Endothelial cell of umbilical vein (primary cell): ENCODE measurements around the gene ODAM. TPM values are rescaled to one million over a fixed set of nuclear protein-coding genes. Genes with fewer than 3 reads are reported as not detected.

Experiments used
- BruUV-seq: library from RNA; stranded (reverse); fragments of 400-500 nt; replicated peaks from 2 replicates; lab custom pipeline; 2021; lab: Mats Ljungman, UMichigan
- CTCF ChIA-PET: fragments of 300-600, 350-600 bp; sonication (Branson Sonifier 250); formaldehyde crosslinking; loops from one replicate; lab custom pipeline; 2021; ENCODE audit warnings: antibody characterized with exemption, inconsistent platforms; lab: Charles Lee
- POLR2A ChIA-PET: fragments of 300-600, 350-600 bp; sonication (Branson Sonifier 250); formaldehyde crosslinking; loops from one replicate; lab custom pipeline; 2021; ENCODE audit warnings: antibody characterized with exemption, inconsistent platforms; lab: Charles Lee
- DNase-seq: peaks from one replicate; pipeline ENCODE4 v3.0.0-alpha.2; 2011; ENCODE audit warnings: low read depth, low spot score
- FAIRE-seq: peaks from 2 replicates; lab custom pipeline; 2011; peaks lifted over from hg19 to GRCh38; lab: Jason Lieb, UNC
- H2AFZ ChIP-seq: 2 replicates; pipeline ENCODE4 v1.6.0; 2012; ENCODE audit warnings: low read depth, low read length, control low read depth, inconsistent platforms
- H3K27ac ChIP-seq: 2 replicates; pipeline ENCODE4 v1.5.1; 2011; ENCODE audit warnings: low read depth, mild to moderate bottlenecking, control low read depth, low read length, moderate library complexity; ENCODE audit not compliant: insufficient read depth
- H3K27me3 ChIP-seq, 2 experiments: 2 replicates each; pipeline versions ENCODE4 v1.6.0 to v1.6.1; 2011; ENCODE audit warnings: low read length in 2 of 2, mixed read lengths in 1 of 2; ENCODE audit not compliant: control insufficient read depth in 2 of 2, insufficient read depth in 2 of 2
- H3K36me3 ChIP-seq, 2 experiments: 2 replicates in 1 of 2; 3 replicates in 1 of 2; pipeline ENCODE4 v1.5.1; 2011; ENCODE audit warnings: low read length in 2 of 2, mild to moderate bottlenecking in 1 of 2, moderate library complexity in 1 of 2; ENCODE audit not compliant: control insufficient read depth in 2 of 2, insufficient read depth in 2 of 2; ENCODE audit errors: extremely low read depth in 1 of 2
- H3K4me1 ChIP-seq: 3 replicates; pipeline ENCODE4 v1.5.1; 2011; ENCODE audit warnings: mild to moderate bottlenecking, low read length; ENCODE audit not compliant: control insufficient read depth, insufficient read depth; ENCODE audit errors: extremely low read depth
- H3K4me2 ChIP-seq: 2 replicates; pipeline ENCODE4 v1.6.1; 2011; ENCODE audit warnings: low read length, control low read depth, mixed read lengths; ENCODE audit not compliant: insufficient read depth
- H3K4me3 ChIP-seq, 3 experiments: fragments of 200-600 bp in 1 of 3; sonication (generic), shearing (Covaris generic) in 1 of 3; replicated peaks in 1 of 3; 2 replicates each; pipeline ENCODE4 v1.5.1; 2011 to 2016; ENCODE audit warnings: control low read depth in 3 of 3, low read length in 3 of 3, mild to moderate bottlenecking in 2 of 3, inconsistent platforms in 1 of 3, low read depth in 1 of 3, moderate library complexity in 1 of 3; ENCODE audit not compliant: insufficient read depth in 1 of 3
- H3K79me2 ChIP-seq: 2 replicates; pipeline ENCODE4 v1.6.0; 2012; ENCODE audit warnings: low read length, inconsistent platforms; ENCODE audit not compliant: control insufficient read depth, insufficient read depth
- H3K9ac ChIP-seq: replicated peaks from 2 replicates; pipeline ENCODE3; 2011; ENCODE audit warnings: low read length, control low read depth; ENCODE audit not compliant: insufficient read depth; ENCODE audit errors: extremely low read depth
- H3K9me1 ChIP-seq: replicated peaks from 3 replicates; pipeline ENCODE4 v1.6.0; 2011; ENCODE audit warnings: mild to moderate bottlenecking, low read length; ENCODE audit not compliant: control insufficient read depth, insufficient read depth; ENCODE audit errors: extremely low read depth
- H3K9me3 ChIP-seq: replicated peaks from 2 replicates; pipeline ENCODE4 v1.5.1; 2012; ENCODE audit warnings: low read length, inconsistent platforms; ENCODE audit not compliant: control insufficient read depth, insufficient read depth
- H4K20me1 ChIP-seq: replicated peaks from 2 replicates; pipeline ENCODE3; 2011; ENCODE audit warnings: mild to moderate bottlenecking, low read length; ENCODE audit not compliant: control insufficient read depth, insufficient read depth; ENCODE audit errors: extremely low read depth
- EZH2 ChIP-seq: IDR thresholded peaks from 2 replicates; pipeline ENCODE4 v1.6.1; 2012; ENCODE audit warnings: borderline replicate concordance, low read depth, mild to moderate bottlenecking, moderate library complexity, low read length, inconsistent platforms; ENCODE audit not compliant: severe bottlenecking
- GATA2 ChIP-seq: IDR thresholded peaks from 2 replicates; pipeline ENCODE4 v1.7.0; 2011; ENCODE audit warnings: low read depth, mild to moderate bottlenecking, moderate library complexity, mixed read lengths, low read length; ENCODE audit not compliant: insufficient read length, insufficient read depth
- JUN ChIP-seq: IDR thresholded peaks from 2 replicates; pipeline ENCODE4 v1.6.1; 2011; ENCODE audit warnings: borderline replicate concordance, low read depth; ENCODE audit not compliant: insufficient read length, insufficient read depth
- MAX ChIP-seq: IDR thresholded peaks from 2 replicates; pipeline ENCODE4 v1.6.1; 2011; ENCODE audit not compliant: insufficient read depth, insufficient read length
- dilution Hi-C: fragments of 300-500 bp; cut with MboI; formaldehyde crosslinking; loops from one replicate; pipeline ENCODE4 v1.15.0; 2019; ENCODE audit warnings: low sequenced_read_pairs; ENCODE audit not compliant: extremely low pct_ligation_motif_present
- intact Hi-C: fragments of 100-400 bp; cut with micrococcal nuclease; formaldehyde crosslinking; loops from one replicate; pipeline ENCODE4 v1.10.0; 2022
- polyA plus RNA-seq, 4 experiments: library from polyadenylated mRNA; depleted of rRNA in 3 of 4; stranded (reverse) in 3 of 4; unstranded in 1 of 4; fragments of >200 nt; gene quantifications; 2 replicates each; pipeline versions ENCODE4 v1.2.1 to v1.2.3, GENCODE V29; 2011 to 2012; ENCODE audit warnings: missing spikeins in 1 of 4
- total RNA-seq: library from RNA; stranded (reverse); gene quantifications from 2 replicates; pipeline ENCODE4 v1.2.3, GENCODE V29; 2021
- TF ChIP-seq, protein P1 (sequence below), 2 donors: IDR thresholded peaks; 1 replicate in 1 of 2; 2 replicates in 1 of 2; pipeline ENCODE4 v1.5.1; 2011; ENCODE audit warnings: low read length in 2 of 2, mild to moderate bottlenecking in 2 of 2, moderate library complexity in 2 of 2, control low read depth in 1 of 2, inconsistent platforms in 1 of 2, low read depth in 1 of 2; ENCODE audit not compliant: insufficient read depth in 1 of 2; ENCODE audit errors: extremely low read depth in 1 of 2

Gene ODAM
- total and polyA plus RNA-seq, 2 donors (not counting 3 experiments of a cell fraction or from before 2014, with no cell fraction given): not detected

- CTCF ChIA-PET: no interaction called here
- dilution Hi-C loops (no loop called here), intact Hi-C loops (no loop called here)
- no peak overlapping the region for H3K9ac ChIP-seq
- H3K4me3 ChIP-seq: no peak overlapping the region
- FAIRE-seq (no peak), DNase-seq (no peak)
- H3K9me3 ChIP-seq: no peaks in the 10 kb centered on the region
- no peak overlapping the region for H2AFZ ChIP-seq
- no TSS peak for BruUV-seq
- H3K9me1 ChIP-seq: no peaks in the 10 kb centered on the region
- POLR2A ChIA-PET: no interaction called here
- no peak overlapping the region for H3K4me2 ChIP-seq
- peaks cover 0 to 2% of the 10 kb centered on the region in 2 experiments for H3K27me3 ChIP-seq
- TF ChIP-seq EZH2 (no peak), MAX (no peak), GATA2 (no peak), JUN (no peak)
- TF ChIP-seq, protein P1, sequence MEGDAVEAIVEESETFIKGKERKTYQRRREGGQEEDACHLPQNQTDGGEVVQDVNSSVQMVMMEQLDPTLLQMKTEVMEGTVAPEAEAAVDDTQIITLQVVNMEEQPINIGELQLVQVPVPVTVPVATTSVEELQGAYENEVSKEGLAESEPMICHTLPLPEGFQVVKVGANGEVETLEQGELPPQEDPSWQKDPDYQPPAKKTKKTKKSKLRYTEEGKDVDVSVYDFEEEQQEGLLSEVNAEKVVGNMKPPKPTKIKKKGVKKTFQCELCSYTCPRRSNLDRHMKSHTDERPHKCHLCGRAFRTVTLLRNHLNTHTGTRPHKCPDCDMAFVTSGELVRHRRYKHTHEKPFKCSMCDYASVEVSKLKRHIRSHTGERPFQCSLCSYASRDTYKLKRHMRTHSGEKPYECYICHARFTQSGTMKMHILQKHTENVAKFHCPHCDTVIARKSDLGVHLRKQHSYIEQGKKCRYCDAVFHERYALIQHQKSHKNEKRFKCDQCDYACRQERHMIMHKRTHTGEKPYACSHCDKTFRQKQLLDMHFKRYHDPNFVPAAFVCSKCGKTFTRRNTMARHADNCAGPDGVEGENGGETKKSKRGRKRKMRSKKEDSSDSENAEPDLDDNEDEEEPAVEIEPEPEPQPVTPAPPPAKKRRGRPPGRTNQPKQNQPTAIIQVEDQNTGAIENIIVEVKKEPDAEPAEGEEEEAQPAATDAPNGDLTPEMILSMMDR (IDR thresholded peaks at IDR 0.05; ENCODE audit: extremely low read depth in 1 of 2, insufficient read depth in 1 of 2, low read depth in 1 of 2, low read length in 2 of 2): no peak
- H3K79me2 ChIP-seq: no peaks in the 10 kb centered on the region
- no peaks in the 10 kb centered on the region for H3K4me1 ChIP-seq
- no peak overlapping the region for H3K27ac ChIP-seq
- no peaks in the 10 kb centered on the region for H4K20me1 ChIP-seq
- H3K36me3 ChIP-seq: no peaks in the 10 kb centered on the region
Measured at GRCh38 chr4:70178075-70178660, 17.4 kb upstream of the ODAM start.
